ENCODE measurements around the gene RASGRF1.
A peak's percentile ranks its signal among the peaks of the same experiment; 100 is the strongest.

Gene RASGRF1

GRCh38 chr15:79101866-79102581 is 11.4 kb upstream of the RASGRF1 start:
- no peak for DNase-seq

GRCh38 chr15:79099692-79100091 is 9.1 kb upstream of the RASGRF1 start:
- DNase-seq, result no peak

GRCh38 chr15:79094611-79095021 is 4.0 kb upstream of the RASGRF1 start:
- DNase-seq, result no peak

GRCh38 chr15:79093352-79093935 is 2.9 kb upstream of the RASGRF1 start:
- DNase-seq, result no peak

- no peak for DNase-seq
Observed at GRCh38 chr15:79092382-79092781, 1.8 kb upstream of the RASGRF1 start.

GRCh38 chr15:79091204-79091867 is 756 bp upstream of the RASGRF1 start:
- no peak for DNase-seq

GRCh38 chr15:79089890-79090486 is 592 bp downstream of the RASGRF1 start:
- no peak for DNase-seq

- no peak for DNase-seq
Observed at GRCh38 chr15:79089331-79089889, 1.2 kb downstream of the RASGRF1 start.

- no peak for DNase-seq
Observed at GRCh38 chr15:79088426-79089205, 2.0 kb downstream of the RASGRF1 start.

- no peak for DNase-seq
Observed at GRCh38 chr15:79086814-79087213, 3.8 kb downstream of the RASGRF1 start.

GRCh38 chr15:79084308-79084968 is 6.1 kb downstream of the RASGRF1 start:
- no peak for DNase-seq

- no peak for DNase-seq
Observed at GRCh38 chr15:79083154-79083553, 7.4 kb downstream of the RASGRF1 start.

- DNase-seq, result no peak
Observed at GRCh38 chr15:79082363-79083070, 8.1 kb downstream of the RASGRF1 start.

- DNase-seq, result no peak
Observed at GRCh38 chr15:79078763-79079410, 11.7 kb downstream of the RASGRF1 start.

- no peak for DNase-seq
Observed at GRCh38 chr15:79078003-79078402, 12.6 kb downstream of the RASGRF1 start.

GRCh38 chr15:79076661-79077060 is 13.9 kb downstream of the RASGRF1 start:
- DNase-seq, result no peak

GRCh38 chr15:79075256-79075655 is 15.3 kb downstream of the RASGRF1 start:
- no peak for DNase-seq

GRCh38 chr15:79073336-79073735 is 17.2 kb downstream of the RASGRF1 start:
- no peak for DNase-seq

GRCh38 chr15:79071901-79072300 is 18.7 kb downstream of the RASGRF1 start:
- DNase-seq, result no peak

- DNase-seq, result no peak
Observed at GRCh38 chr15:79068790-79069189, 21.8 kb downstream of the RASGRF1 start.

GRCh38 chr15:79067969-79068368 is 22.6 kb downstream of the RASGRF1 start:
- DNase-seq, result peak; percentile 8

All from DMS79 treated with DMSO at 0.1 percent for 48 hours (cell line).